SH-SY5Y (cell line): ENCODE data around the gene KCMF1.

ENCODE experiments used
- GATA2 ChIP-seq: IDR thresholded peaks from 2 replicates; pipeline ENCODE4 v1.6.1; 2011; ENCODE audit warnings: mild to moderate bottlenecking, low read depth, low read length
- GATA3 ChIP-seq: IDR thresholded peaks from 2 replicates; pipeline ENCODE4 v1.6.1; 2011; ENCODE audit warnings: low read depth, mild to moderate bottlenecking, low read length, moderate library complexity

DNA sequence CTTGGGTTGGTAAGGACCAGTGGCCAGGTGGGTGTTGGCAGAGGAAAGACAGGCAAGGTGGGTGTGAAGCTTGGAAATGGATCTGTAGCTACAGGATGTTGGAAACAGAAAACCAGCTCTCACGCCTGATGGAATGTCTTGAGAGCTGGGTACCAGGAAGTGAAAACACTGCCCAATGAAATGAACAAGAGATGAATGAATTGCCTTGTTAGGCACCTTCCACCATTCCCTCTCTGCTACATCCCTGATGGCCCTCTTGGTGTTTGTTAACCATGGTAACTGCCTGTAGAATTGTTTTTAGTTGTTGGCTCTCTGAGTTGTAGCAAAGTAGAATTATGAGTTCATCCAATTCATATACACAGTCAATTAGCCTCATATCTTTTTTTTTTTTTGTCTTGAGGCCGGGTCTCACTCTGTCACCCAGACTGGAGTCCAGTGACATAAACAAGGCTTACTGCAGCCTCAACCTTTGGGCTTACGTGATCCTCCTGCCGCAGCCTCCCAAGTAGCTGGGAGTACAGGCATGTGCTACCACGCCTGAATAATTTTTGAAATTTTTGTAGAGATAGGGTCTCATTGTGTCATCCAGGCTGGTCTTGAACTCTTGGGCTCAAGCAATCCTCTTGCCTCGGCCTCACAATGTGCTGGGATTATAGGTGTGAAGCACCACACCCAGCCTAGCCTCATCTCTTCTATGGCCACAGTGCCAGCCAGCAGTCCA, 9.5 kb downstream of the KCMF1 start:
- TF ChIP-seq GATA2, result no peak
- TF ChIP-seq GATA3, result no peak
